C4-2B (cell line): ENCODE results near the gene SGMS2.

Experiments
- CTCF ChIP-seq: fragments of 450-650 bp; conservative IDR thresholded peaks from 2 replicates; pipeline ENCODE4 v1.5.1; 2017; ENCODE audit warnings: mild to moderate bottlenecking
- ZFX ChIP-seq: fragments of 450-650 bp; IDR thresholded peaks from 2 replicates; pipeline ENCODE4 v1.6.1; 2017

- no peak for TF ChIP-seq CTCF
- no peak for TF ChIP-seq ZFX
Measured at GRCh38 chr4:107901213-107901934, 76.6 kb downstream of the SGMS2 start.
